ENCODE results near the gene HPD. TPM values are rescaled to one million over a fixed set of nuclear protein-coding genes. Genes with fewer than 3 reads are reported as not detected.

HPD gene
- total and polyA plus RNA-seq, 2 of the 4 experiments (the other 2 are of a cell fraction) = 0.15 to 0.18 TPM

DNA sequence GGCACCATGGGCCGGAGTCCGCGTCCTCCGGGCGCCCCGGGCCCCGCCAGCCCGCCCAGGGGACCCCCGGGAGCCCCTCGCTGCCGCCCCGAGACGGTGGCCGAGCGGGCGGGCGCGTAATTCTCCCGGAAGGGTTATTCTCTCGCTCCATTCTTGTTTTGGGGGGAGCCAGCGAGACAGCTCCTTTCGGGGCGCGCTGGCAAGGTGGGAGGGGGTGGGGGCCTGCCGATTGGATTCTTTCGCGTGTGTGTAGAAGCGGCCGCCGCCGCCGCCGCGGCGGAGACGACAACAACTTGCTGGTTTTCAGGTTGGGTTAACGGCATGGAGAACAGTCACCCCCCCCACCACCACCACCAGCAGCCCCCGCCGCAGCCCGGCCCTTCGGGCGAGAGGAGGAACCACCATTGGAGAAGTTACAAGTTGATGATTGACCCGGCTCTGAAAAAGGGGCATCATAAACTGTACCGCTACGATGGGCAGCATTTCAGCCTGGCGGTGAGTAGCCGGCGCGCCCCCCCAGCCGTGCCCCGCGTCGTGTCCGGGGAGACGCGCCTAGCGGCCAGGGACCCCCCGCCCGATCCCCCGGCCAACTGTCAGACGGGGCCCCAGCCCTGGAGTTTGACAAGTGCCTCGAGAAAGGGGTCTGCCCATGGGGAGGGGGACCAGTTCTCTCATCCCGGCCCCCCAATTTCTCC is 54.1 kb downstream of the HPD start:
- intact Hi-C loops (cut with micrococcal nuclease) = no loop called here
- TF ChIP-seq, protein P1, sequence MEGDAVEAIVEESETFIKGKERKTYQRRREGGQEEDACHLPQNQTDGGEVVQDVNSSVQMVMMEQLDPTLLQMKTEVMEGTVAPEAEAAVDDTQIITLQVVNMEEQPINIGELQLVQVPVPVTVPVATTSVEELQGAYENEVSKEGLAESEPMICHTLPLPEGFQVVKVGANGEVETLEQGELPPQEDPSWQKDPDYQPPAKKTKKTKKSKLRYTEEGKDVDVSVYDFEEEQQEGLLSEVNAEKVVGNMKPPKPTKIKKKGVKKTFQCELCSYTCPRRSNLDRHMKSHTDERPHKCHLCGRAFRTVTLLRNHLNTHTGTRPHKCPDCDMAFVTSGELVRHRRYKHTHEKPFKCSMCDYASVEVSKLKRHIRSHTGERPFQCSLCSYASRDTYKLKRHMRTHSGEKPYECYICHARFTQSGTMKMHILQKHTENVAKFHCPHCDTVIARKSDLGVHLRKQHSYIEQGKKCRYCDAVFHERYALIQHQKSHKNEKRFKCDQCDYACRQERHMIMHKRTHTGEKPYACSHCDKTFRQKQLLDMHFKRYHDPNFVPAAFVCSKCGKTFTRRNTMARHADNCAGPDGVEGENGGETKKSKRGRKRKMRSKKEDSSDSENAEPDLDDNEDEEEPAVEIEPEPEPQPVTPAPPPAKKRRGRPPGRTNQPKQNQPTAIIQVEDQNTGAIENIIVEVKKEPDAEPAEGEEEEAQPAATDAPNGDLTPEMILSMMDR (conservative IDR thresholded peaks at IDR 0.05; ENCODE audit: low read depth, low read length) = no peak
- TF ChIP-seq, protein P2, sequence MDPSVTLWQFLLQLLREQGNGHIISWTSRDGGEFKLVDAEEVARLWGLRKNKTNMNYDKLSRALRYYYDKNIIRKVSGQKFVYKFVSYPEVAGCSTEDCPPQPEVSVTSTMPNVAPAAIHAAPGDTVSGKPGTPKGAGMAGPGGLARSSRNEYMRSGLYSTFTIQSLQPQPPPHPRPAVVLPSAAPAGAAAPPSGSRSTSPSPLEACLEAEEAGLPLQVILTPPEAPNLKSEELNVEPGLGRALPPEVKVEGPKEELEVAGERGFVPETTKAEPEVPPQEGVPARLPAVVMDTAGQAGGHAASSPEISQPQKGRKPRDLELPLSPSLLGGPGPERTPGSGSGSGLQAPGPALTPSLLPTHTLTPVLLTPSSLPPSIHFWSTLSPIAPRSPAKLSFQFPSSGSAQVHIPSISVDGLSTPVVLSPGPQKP (IDR thresholded peaks at IDR 0.05; ENCODE audit: borderline replicate concordance, low read depth, low read length) = no peak
- TF ChIP-seq POLR2A (IDR thresholded peaks at IDR 0.05; ENCODE audit: low read depth, low read length) = no peak
- no peak for TF ChIP-seq BHLHE40 (IDR thresholded peaks at IDR 0.05; ENCODE audit: low read depth, low read length)
- TF ChIP-seq NFE2L2 (IDR thresholded peaks at IDR 0.05; ENCODE audit: low read depth, low read length) = no peak
- TF ChIP-seq CHD1 (IDR thresholded peaks at IDR 0.05; ENCODE audit: low read depth, low read length) = no peak
- TF ChIP-seq SMC3 (IDR thresholded peaks at IDR 0.05; ENCODE audit: low read depth, low read length) = no peak
- TF ChIP-seq MXI1 (IDR thresholded peaks at IDR 0.05; ENCODE audit: borderline replicate concordance, low read depth, low read length) = no peak
- TF ChIP-seq MAZ (IDR thresholded peaks at IDR 0.05; ENCODE audit: borderline replicate concordance, low read depth, low read length) = no peak
- TF ChIP-seq FOS (IDR thresholded peaks at IDR 0.05; ENCODE audit: low read depth, low read length) = no peak
- TF ChIP-seq MAFK (IDR thresholded peaks at IDR 0.05; ENCODE audit: low read depth, low read length) = no peak
- no peak for TF ChIP-seq RCOR1 (IDR thresholded peaks at IDR 0.05; ENCODE audit: insufficient replicate concordance, low read length)
- no peak for TF ChIP-seq CEBPB (IDR thresholded peaks at IDR 0.05; ENCODE audit: low read depth, low read length)
- TF ChIP-seq RAD21 (IDR thresholded peaks at IDR 0.05; ENCODE audit: low read length) = no peak
- no peak for TF ChIP-seq RFX5 (IDR thresholded peaks at IDR 0.05; ENCODE audit: low read depth, low read length)

More for the DNA sequence above, 54.1 kb downstream of the HPD start:
- Histone ChIP-seq H3K56ac (ENCODE audit: extremely low read depth, insufficient read depth, low read length) (no peak overlapping the region), H2AFZ (replicated peaks; ENCODE audit: low read length, poor library complexity) (peak overlapping the region; percentile 76), H2BK5ac (ENCODE audit: low read depth, low read length, poor library complexity, severe bottlenecking) (peak overlapping the region; percentile 93), H4K20me1 (ENCODE audit: insufficient read depth, low read length) (peaks cover 24% of the 10 kb centered on the region), H3K9me3 (ENCODE audit: control insufficient read depth, insufficient read depth, low read length) (no peaks in the 10 kb centered on the region), H3K27me3 (ENCODE audit: control insufficient read depth, insufficient read depth, low read length) (no peaks in the 10 kb centered on the region), H3K4me3 (ENCODE audit: insufficient read depth, low read depth, low read length) (peak overlapping the region; percentile 82), H2AK9ac (replicated peaks; ENCODE audit: low read depth, low read length, poor library complexity) (peak overlapping the region; percentile 68), H3K9ac (ENCODE audit: low read depth, low read length) (peak overlapping the region; percentile 91), H4K5ac (ENCODE audit: low read depth, low read length) (no peak overlapping the region), H3K27ac (ENCODE audit: insufficient read depth, low read length) (peak overlapping the region; percentile 94), H3K4ac (ENCODE audit: low read depth, low read length) (0 out of 2 replicates have a peak overlapping the region, but pooled peaks have one; percentile 23), H3K36me3 (ENCODE audit: control insufficient read depth, insufficient read depth, low read length) (peaks cover 21% of the 10 kb centered on the region), H4K91ac (ENCODE audit: insufficient read depth, low read depth, low read length) (peak overlapping the region; percentile 50; the same call in 1 of the 2 replicates), H3K18ac (ENCODE audit: low read depth, low read length) (0 out of 2 replicates have a peak overlapping the region, but pooled peaks have one; percentile 7), H2AK5ac (ENCODE audit: low read depth, low read length) (peak overlapping the region; percentile 21; the same call in 1 of the 2 replicates), H2BK15ac (ENCODE audit: low read depth, low read length) (no peak overlapping the region), H3K14ac (replicated peaks; ENCODE audit: low read depth, low read length) (peak overlapping the region; percentile 57; the same call in 1 of the 2 replicates), H3K79me1 (ENCODE audit: low read depth in 1 of 2, low read length in 2 of 2) (peaks cover 4 to 50% of the 10 kb centered on the region in 2 experiments; a peak in 3 of 4 replicates), H2BK120ac (ENCODE audit: low read depth, low read length) (no peak overlapping the region), H3K23ac (ENCODE audit: low read depth, low read length) (peak overlapping the region; percentile 59; the same call in 1 of the 2 replicates), H3K9me1 (ENCODE audit: insufficient read depth, low read length) (no peaks in the 10 kb centered on the region), H3K4me2 (ENCODE audit: low read depth, low read length) (peak overlapping the region; percentile 93), H2BK20ac (ENCODE audit: low read depth, low read length) (no peak overlapping the region), H4K8ac (ENCODE audit: low read depth in 2 of 2, low read length in 2 of 2) (no peak overlapping the region), H3K4me1 (ENCODE audit: control insufficient read depth, insufficient read depth, low read length) (peaks cover 11% of the 10 kb centered on the region)
- DNase-seq (no peak), ATAC-seq (ENCODE audit: low read depth) (no peak)
- dilution Hi-C loops (cut with HindIII; ENCODE audit: low sequenced_read_pairs, unreplicated experiment) = no loop called here
- in situ Hi-C loops (cut with MboI; ENCODE audit: low sequenced_read_pairs) = no loop called here
- WGBS, 2 experiments (ENCODE audit: extremely low coverage in 2 of 2, insufficient read length in 1 of 2) = 4% methylated on average over 5 of the region's 63 CpGs; no CpG with 5 or more reads in 1 of the 2 experiments
- BruUV-seq (replicated peaks) = no TSS peak
- CTCF ChIA-PET = no interaction called here
- POLR2A ChIA-PET (ENCODE audit: unreplicated experiment) = interaction anchor here (0.6 kb wide), 2 partner anchors 23 to 118 kb away, joined by 3 to 7 read pairs; no protein-coding TSS in a partner anchor
